Lung (tissue), 12 donors: ENCODE data around the gene ALPK1. TPM values are rescaled to one million over a fixed set of nuclear protein-coding genes. Genes with fewer than 3 reads are reported as not detected.
"Not testable (repeated sequence)": the region's sequence is repeated elsewhere in the genome, so short reads cannot be mapped to it uniquely, and the experiment has no call there.

Experiments
- ATAC-seq: fragments of 200-7000 bp; cut with Tn5 transposase; one replicate; pipeline ENCODE4 v1.9.1; 2020; ENCODE audit warnings: moderate number of reproducible peaks; ENCODE audit not compliant: insufficient read depth, low FRiP score
- DNase-seq, 3 donors: peaks; one replicate each; pipeline ENCODE4 v3.0.0-alpha.2; 2013 to 2017
- H3K27ac ChIP-seq, 2 donors: one replicate each; pipeline ENCODE4 v1.5.1; 2013; ENCODE audit warnings: mild to moderate bottlenecking in 2 of 2, moderate library complexity in 2 of 2, control low read depth in 1 of 2, inconsistent platforms in 1 of 2, low read depth in 1 of 2, low read length in 1 of 2
- H3K27me3 ChIP-seq, 3 donors: one replicate each; pipeline ENCODE4 v1.5.1; 2013; ENCODE audit warnings: low read length in 2 of 3; ENCODE audit not compliant: control insufficient read depth in 3 of 3, insufficient read depth in 3 of 3
- H3K36me3 ChIP-seq, 4 donors: one replicate each; pipeline ENCODE4 v1.5.1; 2013; ENCODE audit warnings: low read length in 4 of 4, mild to moderate bottlenecking in 1 of 4, moderate library complexity in 1 of 4; ENCODE audit not compliant: control insufficient read depth in 4 of 4, insufficient read depth in 4 of 4
- H3K4me1 ChIP-seq, 5 donors: one replicate each; pipeline ENCODE4 v1.5.1; 2013; ENCODE audit warnings: low read length in 5 of 5, mild to moderate bottlenecking in 2 of 5, moderate library complexity in 1 of 5; ENCODE audit not compliant: control insufficient read depth in 5 of 5, insufficient read depth in 5 of 5
- H3K4me3 ChIP-seq: one replicate; pipeline ENCODE4 v1.5.1; 2013; ENCODE audit warnings: mild to moderate bottlenecking, control low read depth, moderate library complexity
- H3K9ac ChIP-seq, 2 donors: one replicate each; pipeline ENCODE4 v1.5.1; 2013; ENCODE audit warnings: low read length in 2 of 2, control low read depth in 1 of 2; ENCODE audit not compliant: insufficient read depth in 1 of 2
- H3K9me3 ChIP-seq, 4 donors: one replicate each; pipeline ENCODE4 v1.5.1; 2013; ENCODE audit warnings: low read length in 3 of 4, mild to moderate bottlenecking in 1 of 4, moderate library complexity in 1 of 4; ENCODE audit not compliant: control insufficient read depth in 4 of 4, insufficient read depth in 3 of 4
- CTCF ChIP-seq: IDR thresholded peaks from 2 replicates; pipeline ENCODE4 v1.5.1; 2012; ENCODE audit warnings: mild to moderate bottlenecking; ENCODE audit errors: control extremely low read depth, extremely low read depth
- WGBS, 2 donors: extraction: QIAGEN DNeasy Blood & Tissue Kit; methylation state at CpG; one replicate each; pipeline ENCODE4 v1.1.7; 2013; 5-methylcytosine and 5-hydroxymethylcytosine counted together
- polyA plus RNA-seq, 2 donors: library from polyadenylated mRNA; stranded (reverse); fragments of 200-250 nt; gene quantifications; one replicate each; pipeline ENCODE4 v1.2.1, GENCODE V29; 2013
- total RNA-seq, 2 donors: library from RNA; depleted of rRNA in 1 of 2; stranded (reverse); fragments of >200 nt in 1 of 2; gene quantifications; one replicate each; pipeline ENCODE4 v1.2.1, GENCODE V29; 2014 to 2021
- donor health status: control.
- donor health status: control.
- donor health status: Bipolar disorder and iron deficiency.
- donor health status: healthy.
- donor health status: DM: yes; HTN: yes; CAD: no.

ALPK1 gene
- total and polyA plus RNA-seq, 4 donors, result 8.9 to 57.2 (median 23.4) TPM

- Histone ChIP-seq H3K27ac (no peak overlapping the region), H3K36me3 (peaks cover 0 to 5% (median 2%) of the 10 kb centered on the region in 4 donors), H3K4me3 (no peak overlapping the region), H3K9me3 (no peaks in the 10 kb centered on the region), H3K4me1 (peaks cover 0 to 6% (median 3%) of the 10 kb centered on the region in 5 donors), H3K27me3 (no peaks in the 10 kb centered on the region), H3K9ac (no peak overlapping the region)
- DNase-seq (peak in 2 of 3 donors; percentile 11 to 46), ATAC-seq (no peak)
- TF ChIP-seq CTCF, result no peak
- 33 to 37% methylated on average over 10 of the region's 10 CpGs for WGBS, 2 donors
Measured at GRCh38 chr4:112279025-112279881, 17.9 kb upstream of the ALPK1 start.

- Histone ChIP-seq H3K4me1 (peaks cover 0 to 6% (median 4%) of the 10 kb centered on the region in 5 donors), H3K9me3 (no peaks in the 10 kb centered on the region), H3K27me3 (no peaks in the 10 kb centered on the region), H3K36me3 (peaks cover 0 to 5% (median 2%) of the 10 kb centered on the region in 4 donors), H3K9ac (no peak overlapping the region), H3K27ac (no peak overlapping the region), H3K4me3 (no peak overlapping the region)
- WGBS, 2 donors, result 67 to 88% methylated on average over 7 of the region's 7 CpGs
- ATAC-seq, result no peak
- DNase-seq, result no peak
- TF ChIP-seq CTCF, result no peak
Measured at GRCh38 chr4:112279882-112280315, 17.3 kb upstream of the ALPK1 start.

GRCh38 chr4:112280386-112281056 is 16.6 kb upstream of the ALPK1 start:
- DNase-seq (no peak), ATAC-seq (no peak)
- H3K4me1 ChIP-seq, result peaks cover 0 to 6% (median 4%) of the 10 kb centered on the region in 5 donors
- no peak overlapping the region for H3K9ac ChIP-seq
- WGBS, 2 donors, result 58 to 80% methylated on average over 5 of the region's 5 CpGs
- peaks cover 0 to 5% (median 2%) of the 10 kb centered on the region in 4 donors for H3K36me3 ChIP-seq
- H3K9me3 ChIP-seq, result no peaks in the 10 kb centered on the region
- H3K27me3 ChIP-seq, result no peaks in the 10 kb centered on the region
- no peak overlapping the region for H3K4me3 ChIP-seq
- peak overlapping the region in 1 of 2 donors; percentile 22 for H3K27ac ChIP-seq
- TF ChIP-seq CTCF, result no peak

- not testable (repeated sequence) for ATAC-seq, H3K27ac ChIP-seq, H3K9ac ChIP-seq, H3K27me3 ChIP-seq, H3K9me3 ChIP-seq, DNase-seq, H3K4me3 ChIP-seq, H3K36me3 ChIP-seq
- 94 to 97% methylated on average over 2 of the region's 2 CpGs for WGBS, 2 donors
- peaks cover 0 to 11% (median 6%) of the 10 kb centered on the region in 5 donors for H3K4me1 ChIP-seq
Measured at GRCh38 chr4:112281895-112282398, 15.2 kb upstream of the ALPK1 start.
